Activated CD4-positive, alpha-beta T cell treated with anti-CD3 and anti-CD28 coated beads for 36 hours (primary cell): Measurements from ENCODE around the gene PMM1. TPM values are rescaled to one million over a fixed set of nuclear protein-coding genes. Genes with fewer than 3 reads are reported as not detected.

ENCODE experiments used
- ATAC-seq: fragments of 200-7000 bp; cut with Tn5 transposase; one replicate; pipeline ENCODE4 v1.10.0; 2021; ENCODE audit warnings: mild to moderate bottlenecking, moderate library complexity
- CTCF ChIA-PET: fragments of 350-600 bp; sonication (Branson Sonifier 250); formaldehyde crosslinking; loops from one replicate; lab custom pipeline; 2021; ENCODE audit warnings: antibody characterized with exemption; lab: Charles Lee
- POLR2A ChIA-PET: fragments of 350-600 bp; sonication (Branson Sonifier 250); formaldehyde crosslinking; loops from one replicate; lab custom pipeline; 2021; ENCODE audit warnings: antibody characterized with exemption, inconsistent platforms; lab: Charles Lee
- DNase-seq: peaks from one replicate; pipeline ENCODE4 v3.0.0-alpha.2; 2020
- H3K27ac Mint-ChIP-seq: one replicate; pipeline ENCODE4 v1.8.0; 2021; ENCODE audit warnings: mixed read lengths
- H3K27me3 Mint-ChIP-seq: one replicate; pipeline ENCODE4 v1.8.0; 2021; ENCODE audit warnings: mixed read lengths
- H3K36me3 Mint-ChIP-seq: one replicate; pipeline ENCODE4 v1.8.0; 2021; ENCODE audit warnings: low read depth, mixed read lengths
- H3K4me1 Mint-ChIP-seq: one replicate; pipeline ENCODE4 v1.8.0; 2021; ENCODE audit warnings: mixed read lengths
- H3K4me3 Mint-ChIP-seq: one replicate; pipeline ENCODE4 v1.8.0; 2021; ENCODE audit warnings: mild to moderate bottlenecking, moderate library complexity, mixed read lengths
- H3K9me3 Mint-ChIP-seq: one replicate; pipeline ENCODE4 v1.8.0; 2021; ENCODE audit warnings: low read depth, mixed read lengths
- intact Hi-C, 2 experiments: fragments of 100-400 bp; cut with DNase I in 1 of 2; cut with micrococcal nuclease in 1 of 2; formaldehyde crosslinking; loops; one replicate each; pipeline versions ENCODE4 v1.14.2 to v1.15.1; 2022 to 2024; cut with DNase I, micrococcal nuclease
- total RNA-seq, 2 experiments: library from RNA; stranded (reverse); gene quantifications; one replicate each; pipeline ENCODE4 v1.2.3, GENCODE V29; 2021

The PMM1 gene
- total RNA-seq, 2 experiments from 2014 or later = 30.4 to 37.4 TPM

GRCh38 chr22:41551877-41552582 lies 37.6 kb downstream of the PMM1 start:
- POLR2A ChIA-PET = interaction anchor here (0.6 kb wide), 1 partner anchor 531 kb away, joined by 3 read pairs; no protein-coding TSS in a partner anchor
- ATAC-seq (no peak), DNase-seq (no peak)
- intact Hi-C loops = no loop called here
- Mint-ChIP-seq H3K27ac (no peak overlapping the region), H3K9me3 (no peaks in the 10 kb centered on the region), H3K27me3 (peaks cover 5% of the 10 kb centered on the region), H3K4me3 (no peak overlapping the region), H3K4me1 (peaks cover 3% of the 10 kb centered on the region), H3K36me3 (no peaks in the 10 kb centered on the region)
- CTCF ChIA-PET = interaction anchor here (0.9 to 1.5 kb wide), 3 partner anchors 9 to 45 kb away, joined by 3 to 4 read pairs (median 3); no protein-coding TSS in a partner anchor

- no peak for DNase-seq
- H3K4me1 Mint-ChIP-seq = no peaks in the 10 kb centered on the region
- H3K27me3 Mint-ChIP-seq = no peaks in the 10 kb centered on the region
- ChIA-PET CTCF (interaction anchor here (0.5 to 0.9 kb wide), 3 partner anchors 18 to 489 kb away, joined by 3 read pairs; no protein-coding TSS in a partner anchor), POLR2A (no interaction called here)
- intact Hi-C loops = no loop called here
- no peaks in the 10 kb centered on the region for H3K36me3 Mint-ChIP-seq
- ATAC-seq = no peak
- no peak overlapping the region for H3K27ac Mint-ChIP-seq
- no peak overlapping the region for H3K4me3 Mint-ChIP-seq
- H3K9me3 Mint-ChIP-seq = no peaks in the 10 kb centered on the region
These were observed 38.6 kb downstream of the PMM1 start for GRCh38 chr22:41550952-41551491.

GRCh38 chr22:41548830-41549211 lies 40.8 kb downstream of the PMM1 start:
- ChIA-PET CTCF (interaction anchor here (0.6 to 0.8 kb wide), 2 partner anchors 148 to 405 kb away, joined by 3 read pairs; no protein-coding TSS in a partner anchor), POLR2A (interaction anchor here (0.7 kb wide), 1 partner anchor 450 kb away, joined by 3 read pairs; the partner anchor contains the start of gene WBP2NL)
- Mint-ChIP-seq H3K4me3 (no peak overlapping the region), H3K27ac (no peak overlapping the region), H3K4me1 (peaks cover 9% of the 10 kb centered on the region), H3K27me3 (no peaks in the 10 kb centered on the region), H3K9me3 (no peaks in the 10 kb centered on the region), H3K36me3 (no peaks in the 10 kb centered on the region)
- ATAC-seq = no peak
- no peak for DNase-seq
- intact Hi-C loops = no loop called here

DNA sequence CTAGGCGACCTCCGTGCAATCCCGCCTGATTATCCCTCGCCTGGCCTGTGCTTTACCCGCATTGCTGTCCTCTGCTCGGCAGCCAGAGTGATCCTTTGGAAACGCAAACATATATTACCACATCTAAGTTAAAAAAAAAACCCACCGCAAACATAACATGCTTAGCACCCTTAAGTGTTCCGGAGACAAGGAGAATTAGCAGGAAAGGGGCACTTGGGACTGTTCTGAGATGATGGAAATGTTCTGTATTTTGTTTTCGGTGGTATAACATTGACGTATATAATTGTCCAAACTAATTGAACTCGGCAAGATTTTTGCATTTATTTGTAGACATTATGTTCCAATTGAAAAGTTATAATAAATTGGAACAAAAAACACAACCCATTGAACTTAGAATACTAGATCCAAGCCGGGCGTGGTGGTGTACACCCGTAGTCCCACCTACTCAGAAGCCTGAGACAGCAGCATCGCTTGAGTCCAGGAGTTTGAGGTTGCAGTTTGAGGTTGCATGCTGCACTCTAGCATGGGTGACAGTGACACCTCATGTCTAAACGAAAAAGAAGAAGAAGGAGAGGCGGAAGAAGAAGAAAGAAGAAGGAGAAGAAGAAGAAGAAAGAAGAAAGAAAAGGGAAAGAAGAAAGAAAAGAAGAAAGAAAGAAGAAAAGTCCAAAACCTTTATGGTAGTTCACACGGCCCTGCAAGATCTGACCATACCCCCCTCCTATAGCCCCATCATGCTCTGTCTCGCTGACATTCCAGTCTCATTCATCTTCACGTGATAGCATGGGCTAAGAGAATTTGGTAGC lies 44.8 kb downstream of the PMM1 start:
- ChIA-PET CTCF (interaction anchor here (1.3 kb wide), 1 partner anchor 75 kb away, joined by 7 read pairs; no protein-coding TSS in a partner anchor), POLR2A (no interaction called here)
- H3K4me1 Mint-ChIP-seq = peaks cover 40% of the 10 kb centered on the region
- H3K27me3 Mint-ChIP-seq = no peaks in the 10 kb centered on the region
- H3K9me3 Mint-ChIP-seq = no peaks in the 10 kb centered on the region
- DNase-seq = no peak
- H3K4me3 Mint-ChIP-seq = peak overlapping the region; percentile 81
- H3K27ac Mint-ChIP-seq = peak overlapping the region; percentile 90
- intact Hi-C loops = loop anchor here (1.0 to 5.0 kb wide), 15 partner anchors 44 to 594 kb away; partner anchors contain the start of genes DESI1 (in 2 of the 2), RANGAP1 (in 2 of the 2), XRCC6 (in 2 of the 2) and L3MBTL2 (in 1 of the 2)
- peaks cover 13% of the 10 kb centered on the region for H3K36me3 Mint-ChIP-seq
- peak; percentile 8 for ATAC-seq

- peak within 1 kb of the TSS; percentile 81 for H3K4me3 Mint-ChIP-seq
- DNase-seq (peak; percentile 99), ATAC-seq (peak; percentile 99)
- peaks cover 17% of the 10 kb centered on the region for H3K36me3 Mint-ChIP-seq
- ChIA-PET POLR2A (interaction anchor here (0.7 to 0.8 kb wide), 2 partner anchors 26 to 27 kb away, joined by 3 read pairs; no protein-coding TSS in a partner anchor), CTCF (interaction anchor here (0.7 to 1.3 kb wide), 5 partner anchors 8 to 163 kb away, joined by 4 to 7 read pairs (median 4); partner anchors contain the start of gene TEF)
- H3K27me3 Mint-ChIP-seq = no peaks in the 10 kb centered on the region
- H3K4me1 Mint-ChIP-seq = peaks cover 40% of the 10 kb centered on the region
- H3K27ac Mint-ChIP-seq = peak within 1 kb of the TSS; percentile 90
- intact Hi-C loops = loop anchor here (1.0 to 5.0 kb wide), 15 partner anchors 45 to 593 kb away; partner anchors contain the start of genes DESI1 (in 2 of the 2), RANGAP1 (in 2 of the 2), XRCC6 (in 2 of the 2) and L3MBTL2 (in 1 of the 2)
- H3K9me3 Mint-ChIP-seq = no peaks in the 10 kb centered on the region
These were observed 45.6 kb downstream of the PMM1 start, which contains the start of gene POLR3H for GRCh38 chr22:41543854-41544670. POLR3H (minus strand) TSS chr22:41544470; CDS start chr22:41544101, 369 bp downstream.

DNA sequence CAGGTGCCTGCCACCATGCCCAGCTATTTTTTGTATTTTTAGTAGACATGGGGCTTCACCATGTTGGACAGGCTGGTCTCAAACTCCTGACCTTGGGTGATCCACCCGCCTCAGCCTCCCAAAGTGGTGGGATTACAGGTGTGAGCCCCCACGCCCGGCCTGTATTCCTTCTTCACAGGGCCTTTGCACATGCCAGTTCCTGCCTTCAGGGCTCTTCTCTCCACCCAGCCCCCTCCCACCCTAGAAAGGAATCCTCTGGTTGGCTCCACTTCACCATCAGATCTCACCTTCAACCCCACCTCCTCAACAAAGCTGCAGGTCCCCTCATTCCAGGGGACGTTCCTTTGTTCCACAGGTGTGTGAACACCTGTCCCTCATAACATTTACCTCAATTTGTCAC lies 47.4 kb downstream of the PMM1 start:
- H3K4me3 Mint-ChIP-seq = peak overlapping the region; percentile 81
- ATAC-seq = no peak
- ChIA-PET POLR2A (no interaction called here), CTCF (interaction anchor here (1.2 to 2.3 kb wide), 2 partner anchors 15 to 56 kb away, joined by 4 to 8 read pairs; no protein-coding TSS in a partner anchor)
- no peaks in the 10 kb centered on the region for H3K9me3 Mint-ChIP-seq
- intact Hi-C loops = loop anchor here in 1 of 2 experiments (5.0 kb wide), 2 partner anchors 80 to 255 kb away; partner anchors contain the start of genes DESI1, RANGAP1 and XRCC6
- no peak for DNase-seq
- H3K36me3 Mint-ChIP-seq = peaks cover 17% of the 10 kb centered on the region
- H3K4me1 Mint-ChIP-seq = peaks cover 40% of the 10 kb centered on the region
- no peaks in the 10 kb centered on the region for H3K27me3 Mint-ChIP-seq
- H3K27ac Mint-ChIP-seq = peak overlapping the region; percentile 40

GRCh38 chr22:41541484-41541883 lies 48.2 kb downstream of the PMM1 start:
- H3K36me3 Mint-ChIP-seq = peaks cover 20% of the 10 kb centered on the region
- H3K9me3 Mint-ChIP-seq = no peaks in the 10 kb centered on the region
- H3K27me3 Mint-ChIP-seq = no peaks in the 10 kb centered on the region
- peak overlapping the region; percentile 64 for H3K27ac Mint-ChIP-seq
- DNase-seq (no peak), ATAC-seq (no peak)
- H3K4me3 Mint-ChIP-seq = peak overlapping the region; percentile 15
- ChIA-PET CTCF (interaction anchor here (1.2 to 2.3 kb wide), 2 partner anchors 14 to 57 kb away, joined by 4 to 8 read pairs; no protein-coding TSS in a partner anchor), POLR2A (no interaction called here)
- intact Hi-C loops = loop anchor here in 1 of 2 experiments (5.0 kb wide), 2 partner anchors 81 to 254 kb away; partner anchors contain the start of genes DESI1, RANGAP1 and XRCC6
- peaks cover 40% of the 10 kb centered on the region for H3K4me1 Mint-ChIP-seq

DNA sequence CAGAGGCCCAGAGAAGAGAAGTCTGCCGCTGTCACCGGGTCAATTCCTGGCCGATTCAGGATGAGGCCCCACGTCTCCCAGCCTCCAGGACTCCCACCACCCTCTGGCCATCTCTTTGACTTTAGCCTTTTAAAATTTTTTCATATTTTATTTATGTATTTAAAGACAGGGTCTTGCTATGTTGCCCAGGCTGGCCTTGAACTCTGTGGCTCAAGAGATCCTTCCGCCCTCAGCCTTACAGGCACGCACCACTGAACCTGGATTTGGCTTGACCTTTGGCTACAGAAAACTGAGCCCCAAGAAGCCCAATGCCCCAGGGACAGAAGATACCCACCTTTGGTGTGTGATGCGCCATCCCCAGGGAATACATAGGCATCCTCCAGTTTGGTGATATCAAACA lies 49.3 kb downstream of the PMM1 start:
- ATAC-seq (no peak), DNase-seq (no peak)
- H3K27ac Mint-ChIP-seq = no peak overlapping the region
- peaks cover 20% of the 10 kb centered on the region for H3K36me3 Mint-ChIP-seq
- H3K4me3 Mint-ChIP-seq = no peak overlapping the region
- intact Hi-C loops = loop anchor here in 1 of 2 experiments (5.0 kb wide), 2 partner anchors 82 to 253 kb away; partner anchors contain the start of genes DESI1, RANGAP1 and XRCC6
- POLR2A ChIA-PET = no interaction called here
- CTCF ChIA-PET = interaction anchor here (0.7 to 2.3 kb wide), 3 partner anchors 13 to 395 kb away, joined by 4 to 9 read pairs (median 8); no protein-coding TSS in a partner anchor
- no peaks in the 10 kb centered on the region for H3K9me3 Mint-ChIP-seq
- peaks cover 40% of the 10 kb centered on the region for H3K4me1 Mint-ChIP-seq
- no peaks in the 10 kb centered on the region for H3K27me3 Mint-ChIP-seq

GRCh38 chr22:41540006-41540315 lies 49.7 kb downstream of the PMM1 start:
- peaks cover 36% of the 10 kb centered on the region for H3K4me1 Mint-ChIP-seq
- no peak overlapping the region for H3K27ac Mint-ChIP-seq
- H3K36me3 Mint-ChIP-seq = peaks cover 23% of the 10 kb centered on the region
- CTCF ChIA-PET = interaction anchor here (0.6 kb wide), 1 partner anchor 11 kb away, joined by 3 read pairs; no protein-coding TSS in a partner anchor
- no peak for ATAC-seq
- intact Hi-C loops = loop anchor here in 1 of 2 experiments (5.0 kb wide), 2 partner anchors 82 to 253 kb away; partner anchors contain the start of genes DESI1, RANGAP1 and XRCC6
- POLR2A ChIA-PET = no interaction called here
- no peaks in the 10 kb centered on the region for H3K27me3 Mint-ChIP-seq
- H3K9me3 Mint-ChIP-seq = no peaks in the 10 kb centered on the region
- DNase-seq = no peak
- no peak overlapping the region for H3K4me3 Mint-ChIP-seq
